Karpas-422 (cell line): ENCODE results near the gene MLXIP. TPM values are rescaled to one million over a fixed set of nuclear protein-coding genes. Genes with fewer than 3 reads are reported as not detected.
"Not testable (repeated sequence)": the region's sequence is repeated elsewhere in the genome, so short reads cannot be mapped to it uniquely, and the experiment has no call there.

Experiments used
- DNase-seq: peaks from one replicate; pipeline ENCODE4 v3.0.0-alpha.2; 2015
- H2AFZ ChIP-seq: fragments of 200-600 bp; sonication (generic); 2 replicates; pipeline ENCODE4 v1.6.1; 2014; ENCODE audit warnings: antibody characterized with exemption, low read length, mixed read lengths
- H3K27ac ChIP-seq: fragments of 200-600 bp; sonication (generic); 2 replicates; pipeline ENCODE4 v1.5.1; 2014; ENCODE audit warnings: mild to moderate bottlenecking, low read length, moderate library complexity
- H3K27me3 ChIP-seq: fragments of 200-600 bp; sonication (generic); 2 replicates; pipeline ENCODE4 v1.6.1; 2014; ENCODE audit warnings: low read length, mixed read lengths
- H3K36me3 ChIP-seq: fragments of 200-600 bp; sonication (generic); 2 replicates; pipeline ENCODE4 v1.6.1; 2014; ENCODE audit warnings: low read length, mixed read lengths; ENCODE audit not compliant: insufficient read depth
- H3K4me1 ChIP-seq: fragments of 200-600 bp; sonication (generic); 2 replicates; pipeline ENCODE4 v1.6.1; 2014; ENCODE audit warnings: mild to moderate bottlenecking, low read length, mixed read lengths
- H3K4me2 ChIP-seq: fragments of 200-600 bp; sonication (generic); 2 replicates; pipeline ENCODE4 v1.6.1; 2014; ENCODE audit warnings: low read length, low read depth, mild to moderate bottlenecking; ENCODE audit not compliant: poor library complexity, severe bottlenecking
- H3K4me3 ChIP-seq: fragments of 200-600 bp; sonication (generic); 2 replicates; pipeline ENCODE4 v1.5.1; 2014; ENCODE audit warnings: mild to moderate bottlenecking, antibody characterized with exemption, low read length, mixed read lengths
- H3K79me2 ChIP-seq: fragments of 200-600 bp; sonication (generic); 2 replicates; pipeline ENCODE4 v1.6.1; 2014; ENCODE audit warnings: mild to moderate bottlenecking, low read length, mixed read lengths
- H3K9ac ChIP-seq: fragments of 200-600 bp; sonication (generic); 2 replicates; pipeline ENCODE4 v1.6.0; 2014; ENCODE audit warnings: low read length
- H3K9me2 ChIP-seq: fragments of 200-600 bp; sonication (generic), shearing (Covaris generic); replicated peaks from 2 replicates; pipeline ENCODE4 v1.6.0; 2014; ENCODE audit warnings: mild to moderate bottlenecking, low read length, moderate library complexity; ENCODE audit not compliant: insufficient read depth
- H3K9me3 ChIP-seq: fragments of 300-700, 200-600 bp; sonication (generic); 2 replicates; pipeline ENCODE4 v1.6.1; 2014; ENCODE audit warnings: low read length, mixed read lengths
- H4K20me1 ChIP-seq: fragments of 200-600 bp; sonication (generic); 2 replicates; pipeline ENCODE4 v1.6.1; 2014; ENCODE audit warnings: mild to moderate bottlenecking, antibody characterized with exemption, low read length, low read depth; ENCODE audit not compliant: insufficient read depth
- total RNA-seq: library from RNA; depleted of rRNA; stranded (reverse); fragments of >200 nt; shearing (Covaris generic); gene quantifications from 2 replicates; pipeline ENCODE4 v1.2.3, GENCODE V29; 2014; ENCODE audit warnings: low replicate concordance

The MLXIP gene
- total RNA-seq, 1 experiment from 2014 or later = 14.8 TPM

- Histone ChIP-seq H3K9me2 (no peaks in the 10 kb centered on the region), H3K4me2 (no peak overlapping the region), H3K27ac (no peak overlapping the region), H2AFZ (no peak overlapping the region), H3K27me3 (no peaks in the 10 kb centered on the region), H3K79me2 (peaks cover 56% of the 10 kb centered on the region), H3K36me3 (peaks cover 50% of the 10 kb centered on the region), H3K4me3 (no peak overlapping the region), H3K9ac (no peak overlapping the region), H3K4me1 (peaks cover 20% of the 10 kb centered on the region), H4K20me1 (peaks cover 28% of the 10 kb centered on the region; the same call in 1 of the 2 replicates), H3K9me3 (no peaks in the 10 kb centered on the region)
- no peak for DNase-seq
Measured at GRCh38 chr12:122036153-122036552, 42.4 kb upstream of the MLXIP start.

- H3K79me2 ChIP-seq = peaks cover 31% of the 10 kb centered on the region
- DNase-seq = no peak
- H2AFZ ChIP-seq = no peak overlapping the region
- H4K20me1 ChIP-seq = peaks cover 7% of the 10 kb centered on the region; the same call in 1 of the 2 replicates
- H3K4me3 ChIP-seq = no peak overlapping the region
- H3K9ac ChIP-seq = no peak overlapping the region
- H3K9me2 ChIP-seq = no peaks in the 10 kb centered on the region
- no peaks in the 10 kb centered on the region for H3K4me1 ChIP-seq
- H3K27me3 ChIP-seq = no peaks in the 10 kb centered on the region
- H3K9me3 ChIP-seq = no peaks in the 10 kb centered on the region
- no peak overlapping the region for H3K27ac ChIP-seq
- H3K36me3 ChIP-seq = peaks cover 43% of the 10 kb centered on the region
- H3K4me2 ChIP-seq = no peak overlapping the region
Measured at GRCh38 chr12:122040579-122041386, 37.8 kb upstream of the MLXIP start.

DNA sequence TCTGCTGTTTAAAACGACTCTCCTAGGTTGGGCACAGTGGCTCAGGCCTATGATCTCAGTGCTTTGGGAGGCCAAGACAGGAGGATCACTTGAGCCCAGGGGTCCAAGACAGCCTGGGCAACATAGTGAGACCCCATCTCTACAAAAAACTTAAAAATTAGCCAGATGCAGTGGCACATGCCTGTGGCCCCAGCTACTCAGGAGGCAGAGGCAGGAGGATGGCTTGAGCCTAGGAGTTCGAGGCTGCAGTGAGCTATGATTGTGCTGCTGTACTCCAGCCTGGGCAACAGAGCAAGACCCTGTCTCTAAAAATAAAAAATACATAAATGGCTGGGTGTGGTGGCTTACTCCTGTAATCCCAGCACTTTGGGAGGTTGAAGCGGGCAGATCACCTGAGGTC lies 37.1 kb upstream of the MLXIP start:
- not testable (repeated sequence) for H2AFZ ChIP-seq, H3K9me3 ChIP-seq, H3K4me3 ChIP-seq, H3K4me2 ChIP-seq, H3K9me2 ChIP-seq, DNase-seq, H3K27ac ChIP-seq, H4K20me1 ChIP-seq, H3K4me1 ChIP-seq, H3K9ac ChIP-seq, H3K27me3 ChIP-seq
- Histone ChIP-seq H3K79me2 (peaks cover 24% of the 10 kb centered on the region), H3K36me3 (peaks cover 36% of the 10 kb centered on the region; the same call in 1 of the 2 replicates)

DNA sequence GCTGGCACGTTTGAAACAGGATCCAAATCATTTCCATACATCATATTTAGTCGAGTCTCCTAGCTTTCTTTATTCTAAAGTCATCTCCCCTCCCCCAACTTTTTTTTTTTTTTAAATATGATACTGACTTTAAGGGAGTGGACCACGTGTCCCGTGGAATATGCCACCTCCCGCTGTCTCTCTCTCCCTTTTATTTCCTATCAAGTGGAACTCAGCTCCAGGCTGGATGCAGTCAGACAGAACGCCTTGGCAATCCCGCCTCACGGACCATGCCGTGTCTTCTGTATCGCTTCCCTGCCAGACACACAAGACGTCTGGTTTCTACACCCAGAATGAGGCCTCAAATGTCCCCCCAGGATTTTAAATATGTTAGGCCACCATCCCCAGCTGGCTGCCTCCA lies 35.6 kb upstream of the MLXIP start:
- DNase-seq = no peak
- no peak overlapping the region for H3K4me2 ChIP-seq
- H3K79me2 ChIP-seq = peaks cover 19% of the 10 kb centered on the region
- no peak overlapping the region for H2AFZ ChIP-seq
- H3K36me3 ChIP-seq = peaks cover 32% of the 10 kb centered on the region
- no peaks in the 10 kb centered on the region for H3K4me1 ChIP-seq
- no peak overlapping the region for H3K9ac ChIP-seq
- H3K27me3 ChIP-seq = no peaks in the 10 kb centered on the region
- H3K27ac ChIP-seq = no peak overlapping the region
- no peaks in the 10 kb centered on the region for H3K9me2 ChIP-seq
- peaks cover 4% of the 10 kb centered on the region; the same call in 1 of the 2 replicates for H4K20me1 ChIP-seq
- no peaks in the 10 kb centered on the region for H3K9me3 ChIP-seq
- H3K4me3 ChIP-seq = no peak overlapping the region

DNA sequence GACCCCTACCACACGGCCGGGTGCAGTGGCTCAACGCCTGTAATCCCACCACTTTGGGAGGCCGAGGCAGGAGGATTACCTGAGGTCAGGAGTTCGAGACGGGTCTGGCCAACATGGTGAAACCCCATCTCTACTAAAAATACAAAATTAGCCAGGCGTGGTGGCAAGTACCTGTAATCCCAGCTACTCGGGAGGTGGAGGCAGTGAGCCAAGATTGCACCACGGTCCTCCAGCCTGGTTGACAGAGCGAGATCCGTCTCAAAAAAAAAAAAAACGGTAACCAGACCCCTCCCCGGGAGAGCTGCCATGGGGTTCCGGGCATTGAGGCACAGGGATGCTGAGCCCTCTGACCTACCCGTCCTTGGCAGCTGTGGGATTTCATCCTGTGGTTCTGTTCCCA lies 35.1 kb upstream of the MLXIP start:
- H2AFZ ChIP-seq = no peak overlapping the region
- DNase-seq = no peak
- H4K20me1 ChIP-seq = peaks cover 4% of the 10 kb centered on the region; the same call in 1 of the 2 replicates
- H3K9me3 ChIP-seq = no peaks in the 10 kb centered on the region
- no peak overlapping the region for H3K9ac ChIP-seq
- no peaks in the 10 kb centered on the region for H3K9me2 ChIP-seq
- H3K79me2 ChIP-seq = peaks cover 17% of the 10 kb centered on the region
- H3K4me3 ChIP-seq = no peak overlapping the region
- H3K27me3 ChIP-seq = no peaks in the 10 kb centered on the region
- no peak overlapping the region for H3K27ac ChIP-seq
- H3K4me2 ChIP-seq = no peak overlapping the region
- peaks cover 30% of the 10 kb centered on the region for H3K36me3 ChIP-seq
- H3K4me1 ChIP-seq = no peaks in the 10 kb centered on the region

DNA sequence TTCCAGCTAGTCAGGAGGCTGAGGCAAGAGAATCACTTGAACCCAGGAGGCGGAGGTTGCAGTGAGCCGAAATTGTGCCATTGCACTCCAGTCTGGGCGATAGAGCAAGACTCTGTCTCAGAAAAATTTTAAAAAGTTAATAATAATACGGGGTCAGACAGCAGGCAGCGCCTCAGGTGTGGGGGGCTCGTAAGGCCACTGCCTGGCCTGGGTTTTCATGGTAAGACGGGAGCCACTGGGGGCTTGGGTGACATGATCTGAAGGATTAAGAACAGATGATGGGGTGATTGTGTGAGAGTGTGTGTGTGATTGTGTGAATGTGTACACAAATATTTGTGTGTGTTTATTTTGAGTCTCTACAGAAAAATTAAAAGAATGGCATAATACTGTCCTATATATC lies 33.3 kb upstream of the MLXIP start:
- Histone ChIP-seq H3K4me3 (no peak overlapping the region), H3K36me3 (peaks cover 28% of the 10 kb centered on the region), H3K4me1 (no peaks in the 10 kb centered on the region), H3K27ac (no peak overlapping the region), H3K4me2 (no peak overlapping the region), H3K9me2 (no peaks in the 10 kb centered on the region), H3K27me3 (no peaks in the 10 kb centered on the region), H3K79me2 (0 out of 2 replicates have a peak, but pooled peaks cover 10% of the 10 kb centered on the region), H4K20me1 (peaks cover 4% of the 10 kb centered on the region; the same call in 1 of the 2 replicates), H2AFZ (no peak overlapping the region), H3K9ac (no peak overlapping the region), H3K9me3 (no peaks in the 10 kb centered on the region)
- no peak for DNase-seq

DNA sequence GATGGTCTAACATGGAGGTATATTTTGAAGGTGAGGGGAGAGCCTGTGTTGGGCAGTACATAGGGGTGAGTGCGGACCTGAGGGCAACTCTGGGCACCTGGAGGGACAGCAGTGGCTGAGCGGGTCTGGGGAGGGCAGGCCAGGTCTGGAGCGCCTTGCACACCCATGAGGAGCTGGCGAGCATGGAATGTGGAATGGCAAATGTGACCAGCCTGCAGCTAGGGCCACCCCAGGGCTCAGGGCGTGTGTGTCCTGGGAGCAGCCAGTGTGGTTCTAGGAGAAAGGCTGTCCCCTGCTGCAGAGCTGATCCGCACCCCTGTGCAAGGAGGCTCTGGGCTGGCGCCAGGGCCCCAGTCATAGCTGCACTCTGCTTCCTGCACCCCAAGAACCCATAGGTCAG lies 32.4 kb upstream of the MLXIP start:
- H3K4me3 ChIP-seq = no peak overlapping the region
- H3K9me2 ChIP-seq = no peaks in the 10 kb centered on the region
- no peaks in the 10 kb centered on the region for H3K27me3 ChIP-seq
- H3K27ac ChIP-seq = no peak overlapping the region
- no peak overlapping the region for H3K9ac ChIP-seq
- no peaks in the 10 kb centered on the region; the same call in 1 of the 2 replicates for H4K20me1 ChIP-seq
- no peak overlapping the region for H3K4me2 ChIP-seq
- no peak overlapping the region for H2AFZ ChIP-seq
- peaks cover 21% of the 10 kb centered on the region for H3K36me3 ChIP-seq
- DNase-seq = no peak
- no peaks in the 10 kb centered on the region for H3K9me3 ChIP-seq
- no peaks in the 10 kb centered on the region for H3K4me1 ChIP-seq
- H3K79me2 ChIP-seq = 0 out of 2 replicates have a peak, but pooled peaks cover 2% of the 10 kb centered on the region

DNA sequence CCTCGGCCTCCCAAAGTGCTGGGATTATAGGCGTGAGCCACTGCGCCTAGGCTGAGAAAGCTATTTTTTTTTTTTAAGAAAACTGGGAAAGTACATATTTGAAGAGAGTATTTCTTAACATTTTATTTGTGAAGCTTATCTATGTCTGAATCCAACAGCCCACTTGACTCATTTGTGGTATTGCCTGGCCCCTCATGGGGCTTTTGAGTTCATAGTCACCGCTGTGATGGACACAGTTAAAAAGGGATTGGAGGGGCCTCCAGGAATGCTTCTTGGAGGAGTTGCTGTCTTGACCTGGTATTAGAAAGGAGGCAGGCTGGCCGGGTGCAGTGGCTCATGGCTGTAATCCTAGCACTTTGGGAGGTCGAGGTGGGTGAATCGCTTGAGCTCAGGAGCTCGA lies 30.4 kb upstream of the MLXIP start:
- Histone ChIP-seq H2AFZ (no peak overlapping the region), H3K36me3 (peaks cover 17% of the 10 kb centered on the region)
- DNase-seq = no peak

More for the DNA sequence above, 30.4 kb upstream of the MLXIP start:
- no peaks in the 10 kb centered on the region for H4K20me1 ChIP-seq
- H3K9ac ChIP-seq = no peak overlapping the region
- no peak overlapping the region for H3K4me3 ChIP-seq
- no peaks in the 10 kb centered on the region for H3K4me1 ChIP-seq
- H3K79me2 ChIP-seq = no peaks in the 10 kb centered on the region
- no peak overlapping the region for H3K4me2 ChIP-seq
- no peaks in the 10 kb centered on the region for H3K9me3 ChIP-seq
- no peaks in the 10 kb centered on the region for H3K27me3 ChIP-seq
- no peak overlapping the region for H3K27ac ChIP-seq
- H3K9me2 ChIP-seq = no peaks in the 10 kb centered on the region
